Measurements from ENCODE around the gene USP3. TPM values are rescaled to one million over a fixed set of nuclear protein-coding genes. Genes with fewer than 3 reads are reported as not detected.

USP3 gene
- total RNA-seq, 6 experiments from 2014 or later, result 21.9 to 33.8 (median 24.8) TPM

- no peak overlapping the region for H3K4me3 ChIP-seq
- H3K27ac ChIP-seq, result no peak overlapping the region
- no peaks in the 10 kb centered on the region for H3K27me3 ChIP-seq
- 73% methylated on average over 4 of the region's 36 CpGs for WGBS (ENCODE audit: insufficient coverage, low coverage, low lambda C conversion rate, missing lambda C conversion rate)
- ATAC-seq, result no peak
- no peaks in the 10 kb centered on the region for H3K36me3 ChIP-seq
- no peaks in the 10 kb centered on the region for H3K4me1 ChIP-seq
- DNase-seq, result no peak
- TF ChIP-seq, protein P1, sequence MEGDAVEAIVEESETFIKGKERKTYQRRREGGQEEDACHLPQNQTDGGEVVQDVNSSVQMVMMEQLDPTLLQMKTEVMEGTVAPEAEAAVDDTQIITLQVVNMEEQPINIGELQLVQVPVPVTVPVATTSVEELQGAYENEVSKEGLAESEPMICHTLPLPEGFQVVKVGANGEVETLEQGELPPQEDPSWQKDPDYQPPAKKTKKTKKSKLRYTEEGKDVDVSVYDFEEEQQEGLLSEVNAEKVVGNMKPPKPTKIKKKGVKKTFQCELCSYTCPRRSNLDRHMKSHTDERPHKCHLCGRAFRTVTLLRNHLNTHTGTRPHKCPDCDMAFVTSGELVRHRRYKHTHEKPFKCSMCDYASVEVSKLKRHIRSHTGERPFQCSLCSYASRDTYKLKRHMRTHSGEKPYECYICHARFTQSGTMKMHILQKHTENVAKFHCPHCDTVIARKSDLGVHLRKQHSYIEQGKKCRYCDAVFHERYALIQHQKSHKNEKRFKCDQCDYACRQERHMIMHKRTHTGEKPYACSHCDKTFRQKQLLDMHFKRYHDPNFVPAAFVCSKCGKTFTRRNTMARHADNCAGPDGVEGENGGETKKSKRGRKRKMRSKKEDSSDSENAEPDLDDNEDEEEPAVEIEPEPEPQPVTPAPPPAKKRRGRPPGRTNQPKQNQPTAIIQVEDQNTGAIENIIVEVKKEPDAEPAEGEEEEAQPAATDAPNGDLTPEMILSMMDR (IDR thresholded peaks at IDR 0.05), result no peak
- TF ChIP-seq POLR2A (IDR thresholded peaks at IDR 0.05), result no peak
- intact Hi-C loops (cut with DNase I), result no loop called here
- no peaks in the 10 kb centered on the region for H3K9me3 ChIP-seq
Measured at GRCh38 chr15:63458794-63459395, 45.5 kb upstream of the USP3 start.

DNA sequence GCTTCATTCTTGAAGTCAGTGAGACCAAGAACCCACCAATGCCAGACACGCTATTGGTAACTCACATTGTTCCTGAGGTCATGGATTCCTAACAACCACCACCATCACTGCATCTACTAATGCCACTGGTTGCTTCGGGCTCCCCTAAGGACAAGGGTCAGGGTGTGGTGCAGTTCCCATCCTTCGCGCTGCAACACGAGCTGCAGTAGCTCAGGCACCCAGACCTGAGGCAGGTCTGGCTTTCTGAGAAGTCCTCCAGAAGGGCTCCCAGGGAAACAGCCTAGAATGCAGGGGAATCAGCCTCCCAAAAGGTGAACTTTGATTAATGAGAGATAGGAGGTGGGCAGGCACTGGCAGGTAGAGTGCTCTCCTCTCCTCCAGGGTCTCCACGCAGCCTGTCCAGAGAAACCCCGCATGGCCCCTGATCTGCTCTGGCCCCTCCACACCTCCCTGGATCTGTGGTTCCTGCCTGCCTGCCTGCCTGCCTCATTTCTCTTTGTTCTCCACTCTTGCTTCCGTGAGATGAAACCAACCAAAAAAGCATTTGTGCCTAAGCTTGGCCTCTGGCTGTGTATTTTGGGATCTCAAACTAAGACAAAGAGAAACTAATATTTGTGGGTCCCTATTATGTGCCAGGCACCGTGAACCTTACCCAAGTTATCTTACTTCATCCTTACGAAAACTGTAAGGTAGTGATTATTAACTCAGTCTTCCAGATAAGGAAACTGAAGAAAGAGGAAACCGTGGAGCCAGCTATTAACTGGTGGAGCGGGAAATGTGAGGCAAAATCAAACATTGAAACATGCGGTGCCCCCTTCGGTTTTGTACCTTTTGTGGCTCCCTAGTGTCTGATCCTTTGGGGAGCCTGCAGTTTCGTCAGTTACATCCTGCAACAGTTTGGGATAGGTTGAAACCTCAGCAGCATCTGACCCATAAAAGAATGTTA, 43.9 kb upstream of the USP3 start:
- DNase-seq (no peak), ATAC-seq (no peak)
- WGBS (ENCODE audit: insufficient coverage, low coverage, low lambda C conversion rate, missing lambda C conversion rate), result 53% methylated on average over 8 of the region's 15 CpGs

GRCh38 chr15:63461230-63461985, 43.0 kb upstream of the USP3 start:
- peak in 1 of 4 donors; percentile 14 for ATAC-seq
- no peak for TF ChIP-seq POLR2A (IDR thresholded peaks at IDR 0.05)
- TF ChIP-seq, protein P1 (IDR thresholded peaks at IDR 0.05), result no peak
- no peak overlapping the region for H3K4me3 ChIP-seq
- no peak overlapping the region for H3K27ac ChIP-seq
- H3K27me3 ChIP-seq, result no peaks in the 10 kb centered on the region
- H3K36me3 ChIP-seq, result no peaks in the 10 kb centered on the region
- H3K4me1 ChIP-seq, result peaks cover 0 to 14% (median 5%) of the 10 kb centered on the region in 4 donors
- intact Hi-C loops (cut with DNase I), result no loop called here
- 80% methylated on average over 8 of the region's 22 CpGs for WGBS (ENCODE audit: insufficient coverage, low coverage, low lambda C conversion rate, missing lambda C conversion rate)
- no peaks in the 10 kb centered on the region for H3K9me3 ChIP-seq
- DNase-seq, result no peak

More for the DNA sequence above, 43.9 kb upstream of the USP3 start:
- Histone ChIP-seq H3K9me3 (no peaks in the 10 kb centered on the region), H3K4me1 (peaks cover 0 to 8% (median 2%) of the 10 kb centered on the region in 4 donors), H3K27ac (no peak overlapping the region), H3K36me3 (no peaks in the 10 kb centered on the region), H3K27me3 (no peaks in the 10 kb centered on the region), H3K4me3 (no peak overlapping the region)
- TF ChIP-seq POLR2A (IDR thresholded peaks at IDR 0.05), result no peak
- TF ChIP-seq, protein P1 (IDR thresholded peaks at IDR 0.05), result no peak
- intact Hi-C loops (cut with DNase I), result no loop called here

GRCh38 chr15:63462088-63462487, 42.3 kb upstream of the USP3 start:
- peak in 1 of 4 donors; percentile 10 for ATAC-seq
- 42% methylated on average over 2 of the region's 2 CpGs for WGBS (ENCODE audit: insufficient coverage, low coverage, low lambda C conversion rate, missing lambda C conversion rate)
- Histone ChIP-seq H3K36me3 (no peaks in the 10 kb centered on the region), H3K9me3 (no peaks in the 10 kb centered on the region), H3K27ac (no peak overlapping the region), H3K4me1 (peaks cover 0 to 21% (median 7%) of the 10 kb centered on the region in 4 donors), H3K27me3 (no peaks in the 10 kb centered on the region), H3K4me3 (no peak overlapping the region)
- DNase-seq, result no peak
- intact Hi-C loops (cut with DNase I), result no loop called here
- no peak for TF ChIP-seq POLR2A (IDR thresholded peaks at IDR 0.05)
- TF ChIP-seq, protein P1 (IDR thresholded peaks at IDR 0.05), result no peak
